ENCODE measurements around the gene NFIB. TPM values are rescaled to one million over a fixed set of nuclear protein-coding genes. Genes with fewer than 3 reads are reported as not detected.

Gene NFIB
- total and polyA plus RNA-seq, 2 donors = 20.8 to 217 TPM

DNA sequence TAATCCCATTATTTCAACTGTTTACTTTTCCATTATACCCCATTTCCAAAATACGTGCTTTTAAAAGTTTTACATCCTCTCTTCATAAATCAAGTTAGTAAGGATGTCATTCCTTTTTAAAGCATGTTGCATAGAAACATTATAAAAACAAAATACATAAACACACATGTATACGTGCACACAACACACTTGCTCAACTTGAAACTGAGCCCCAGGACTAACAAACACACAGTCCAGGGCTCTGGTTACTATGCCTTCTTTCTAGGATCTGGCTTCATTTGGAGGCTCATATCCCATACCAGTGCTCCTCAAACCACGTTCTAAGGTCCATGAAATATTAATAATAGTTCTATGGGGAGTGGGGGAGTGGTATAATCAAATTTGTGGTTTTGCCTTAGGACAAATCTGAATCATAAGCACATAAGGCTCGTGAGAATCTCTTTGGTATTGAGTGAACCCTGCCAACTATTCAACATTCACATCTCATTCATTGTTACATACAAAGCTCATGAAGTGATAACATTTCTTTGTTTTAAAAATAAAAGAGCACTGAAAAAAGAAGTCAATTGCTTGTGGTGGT is 55.2 kb downstream of the NFIB start:
- DNase-seq (ENCODE audit: extremely low spot score) = no peak
- peaks cover 2% of the 10 kb centered on the region for H3K36me3 ChIP-seq (ENCODE audit: insufficient read depth)
- no peak overlapping the region for H3K4me3 ChIP-seq (ENCODE audit: low read depth, low read length)
- H3K4me1 ChIP-seq (ENCODE audit: insufficient read depth) = no peaks in the 10 kb centered on the region
- H3K27ac ChIP-seq (ENCODE audit: low read depth) = no peak overlapping the region
- 22% methylated on average over 4 of the region's 4 CpGs for WGBS

DNA sequence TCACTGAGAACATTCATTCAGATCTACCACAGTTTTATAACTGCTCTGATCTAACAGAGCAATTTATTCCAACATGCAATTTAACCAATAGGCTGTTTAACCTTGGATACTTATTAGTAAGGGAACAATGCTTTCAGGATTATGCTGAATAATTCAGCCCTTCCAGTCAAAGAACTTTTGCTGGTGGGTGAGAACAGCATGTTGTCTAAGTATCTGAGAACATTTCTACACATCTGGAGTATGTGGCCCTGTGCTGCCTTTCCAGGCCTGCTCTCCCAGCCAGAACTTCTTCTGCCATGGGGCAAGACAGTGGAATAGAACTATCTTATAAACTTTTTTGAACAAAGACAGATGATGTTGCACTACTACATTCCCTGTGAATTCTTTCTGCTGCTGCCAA is 55.8 kb downstream of the NFIB start:
- no peak overlapping the region for H3K4me3 ChIP-seq (ENCODE audit: low read depth, low read length)
- peaks cover 2% of the 10 kb centered on the region for H3K36me3 ChIP-seq (ENCODE audit: insufficient read depth)
- no peak for DNase-seq (ENCODE audit: extremely low spot score)
- H3K27ac ChIP-seq (ENCODE audit: low read depth) = no peak overlapping the region
- no peaks in the 10 kb centered on the region for H3K4me1 ChIP-seq (ENCODE audit: insufficient read depth)

DNA sequence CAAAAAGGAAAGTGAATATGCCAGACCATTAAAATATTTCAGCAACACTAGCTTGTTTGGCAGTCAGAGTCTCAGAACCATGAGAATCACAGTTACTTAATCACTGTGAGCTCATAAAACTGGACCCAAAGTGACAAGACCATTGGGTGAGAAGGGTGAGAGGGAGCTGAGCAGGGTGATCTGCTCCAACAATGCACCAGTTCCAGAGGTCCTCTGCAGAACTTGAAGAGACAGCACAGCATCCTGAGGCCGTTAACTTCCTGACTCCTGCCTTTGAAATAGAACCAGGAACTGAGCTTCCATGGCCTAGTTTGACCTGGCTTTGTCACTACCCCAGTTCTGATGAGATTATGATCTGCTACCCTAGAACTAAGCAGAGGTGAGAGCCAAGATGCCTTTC is 57.4 kb downstream of the NFIB start:
- DNase-seq (ENCODE audit: extremely low spot score) = no peak
- Histone ChIP-seq H3K4me1 (ENCODE audit: insufficient read depth) (no peaks in the 10 kb centered on the region), H3K36me3 (ENCODE audit: insufficient read depth) (peaks cover 2% of the 10 kb centered on the region), H3K4me3 (ENCODE audit: low read depth, low read length) (no peak overlapping the region), H3K27ac (ENCODE audit: low read depth) (no peak overlapping the region)
- WGBS = 17% methylated on average over 1 of the region's 1 CpG

DNA sequence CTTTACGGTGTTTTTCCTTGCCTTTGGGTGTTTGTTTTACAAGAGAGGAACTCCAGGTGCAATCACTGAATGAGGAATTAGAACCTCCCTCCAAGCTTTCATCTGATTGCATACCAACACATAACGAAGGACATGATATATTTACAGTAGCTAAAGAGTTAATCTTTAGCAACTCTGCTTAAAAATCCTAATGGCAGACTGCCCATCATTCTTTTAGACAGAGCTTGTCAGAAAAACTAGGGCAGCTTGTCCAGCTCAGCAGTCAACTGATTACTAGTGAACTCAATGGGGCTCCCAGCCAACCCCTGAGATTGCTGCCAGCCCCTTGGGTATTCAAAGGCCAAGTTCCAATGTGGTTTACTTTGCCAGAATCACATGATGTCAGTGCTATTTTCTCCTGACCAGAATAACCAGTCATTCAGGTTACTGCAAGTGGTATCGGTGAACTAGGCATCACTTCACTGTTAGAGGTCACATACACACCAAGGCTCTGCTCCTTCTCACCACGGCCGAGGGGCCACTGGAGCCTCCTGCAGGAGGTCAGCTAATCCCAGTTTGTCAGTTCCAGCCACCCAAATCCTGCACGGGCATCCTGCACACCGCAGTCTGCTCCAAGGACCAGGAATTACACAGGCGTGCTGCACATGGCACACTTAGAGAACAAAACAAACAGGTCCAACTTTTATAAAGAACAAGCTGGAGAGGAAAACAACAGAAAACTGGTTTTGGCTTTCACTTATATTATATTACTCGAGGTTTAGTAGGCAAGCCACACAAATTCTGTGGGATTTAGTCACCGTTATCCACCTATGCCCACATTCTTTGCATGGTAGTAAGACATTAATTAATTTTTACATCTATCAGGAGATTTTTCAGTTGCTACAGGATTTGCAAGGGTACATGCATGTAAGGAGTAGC is 62.5 kb downstream of the NFIB start:
- H3K36me3 ChIP-seq (ENCODE audit: insufficient read depth) = peaks cover 2% of the 10 kb centered on the region
- peak; percentile 46 for DNase-seq (ENCODE audit: extremely low spot score)
- WGBS = 15% methylated on average over 10 of the region's 10 CpGs
- H3K4me3 ChIP-seq (ENCODE audit: low read depth, low read length) = no peak overlapping the region
- H3K27ac ChIP-seq (ENCODE audit: low read depth) = no peak overlapping the region
- no peaks in the 10 kb centered on the region for H3K4me1 ChIP-seq (ENCODE audit: insufficient read depth)

DNA sequence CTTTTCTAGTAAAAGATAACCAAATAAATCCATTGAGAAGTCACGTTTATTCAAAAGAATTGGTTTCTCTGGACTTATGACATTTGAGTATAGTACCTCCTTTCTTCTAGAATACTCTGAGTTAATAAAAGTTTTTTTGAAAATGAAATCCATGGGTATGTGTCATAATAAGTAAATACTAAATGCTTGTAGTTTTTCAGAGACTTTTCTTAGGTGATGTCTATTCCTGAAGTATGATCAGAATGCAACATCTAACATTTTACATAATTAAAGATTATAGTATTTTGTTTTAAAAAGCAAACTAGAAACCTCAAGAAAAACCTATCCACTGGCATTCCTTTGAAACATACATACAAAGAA is 63.2 kb downstream of the NFIB start:
- WGBS = 75% methylated on average over 1 of the region's 1 CpG
- H3K4me1 ChIP-seq (ENCODE audit: insufficient read depth) = no peaks in the 10 kb centered on the region
- H3K27ac ChIP-seq (ENCODE audit: low read depth) = no peak overlapping the region
- no peak for DNase-seq (ENCODE audit: extremely low spot score)
- H3K36me3 ChIP-seq (ENCODE audit: insufficient read depth) = peaks cover 2% of the 10 kb centered on the region
- H3K4me3 ChIP-seq (ENCODE audit: low read depth, low read length) = no peak overlapping the region

DNA sequence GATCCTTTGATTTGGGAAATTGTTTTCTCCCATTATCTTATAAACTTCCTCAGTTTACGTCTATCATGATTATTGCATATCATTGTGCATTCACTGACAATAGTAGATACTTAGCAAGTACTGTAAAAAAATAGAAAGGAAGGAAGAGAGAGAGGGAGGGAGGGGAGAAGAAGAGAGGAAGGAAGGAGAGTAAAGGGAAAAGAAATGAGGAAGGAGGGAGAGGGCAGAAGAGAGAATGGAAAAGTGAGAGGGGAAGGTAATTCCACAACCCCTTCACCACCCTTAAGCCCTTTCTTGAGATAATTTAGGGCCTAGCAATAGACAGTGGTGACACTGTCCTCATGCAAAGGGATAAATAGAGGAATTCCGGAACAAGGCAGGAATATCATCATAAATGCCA is 64.4 kb downstream of the NFIB start:
- no peak for DNase-seq (ENCODE audit: extremely low spot score)
- no peak overlapping the region for H3K27ac ChIP-seq (ENCODE audit: low read depth)
- 82% methylated on average over 2 of the region's 2 CpGs for WGBS
- no peaks in the 10 kb centered on the region for H3K4me1 ChIP-seq (ENCODE audit: insufficient read depth)
- no peak overlapping the region for H3K4me3 ChIP-seq (ENCODE audit: low read depth, low read length)
- no peaks in the 10 kb centered on the region for H3K36me3 ChIP-seq (ENCODE audit: insufficient read depth)

DNA sequence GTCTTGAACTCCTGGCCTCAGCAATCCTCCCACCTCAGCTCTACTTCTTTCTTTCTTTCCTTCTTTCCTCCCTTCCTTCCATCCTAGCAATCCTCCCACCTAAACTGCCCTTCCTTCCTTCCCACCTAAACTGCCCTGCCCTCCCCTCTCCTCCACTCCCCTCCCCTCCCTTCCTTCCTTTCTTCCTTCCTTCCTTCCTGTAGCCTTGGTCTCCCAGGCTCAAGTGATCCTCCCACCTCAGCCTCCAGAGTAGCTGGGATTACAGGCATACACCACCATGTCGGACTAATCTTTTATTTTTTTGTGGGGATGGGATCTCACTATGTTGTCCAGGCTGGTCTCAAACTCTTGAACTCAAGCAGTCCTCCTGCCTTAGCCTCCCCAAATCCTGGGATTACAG is 65.8 kb downstream of the NFIB start:
- Histone ChIP-seq H3K4me3 (ENCODE audit: low read depth, low read length) (no peak overlapping the region), H3K4me1 (ENCODE audit: insufficient read depth) (no peaks in the 10 kb centered on the region), H3K36me3 (ENCODE audit: insufficient read depth) (no peaks in the 10 kb centered on the region), H3K27ac (ENCODE audit: low read depth) (no peak overlapping the region)
- no peak for DNase-seq (ENCODE audit: extremely low spot score)
- WGBS = 98% methylated on average over 1 of the region's 1 CpG

DNA sequence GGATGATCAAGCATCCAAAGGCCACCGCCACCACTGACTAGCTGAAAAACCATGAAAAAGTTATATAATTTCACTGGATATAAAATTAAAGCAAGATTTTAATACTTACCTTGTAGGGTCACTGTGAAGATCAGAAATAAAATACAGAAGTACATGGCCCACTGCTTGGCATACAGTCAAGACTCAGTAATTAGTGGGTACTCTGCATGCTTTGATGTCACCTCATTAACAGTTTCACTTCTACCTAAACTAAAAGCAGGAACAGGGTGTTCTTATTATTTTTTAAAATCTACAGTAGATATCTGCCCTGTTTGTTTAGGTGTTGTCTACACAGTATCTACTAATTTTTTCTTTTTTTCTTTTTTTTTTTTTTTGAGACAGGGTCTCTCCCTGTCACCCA is 66.4 kb downstream of the NFIB start:
- no peaks in the 10 kb centered on the region for H3K36me3 ChIP-seq (ENCODE audit: insufficient read depth)
- no peak for DNase-seq (ENCODE audit: extremely low spot score)
- H3K27ac ChIP-seq (ENCODE audit: low read depth) = no peak overlapping the region
- H3K4me3 ChIP-seq (ENCODE audit: low read depth, low read length) = no peak overlapping the region
- H3K4me1 ChIP-seq (ENCODE audit: insufficient read depth) = no peaks in the 10 kb centered on the region
- WGBS = 100% methylated on average over 1 of the region's 1 CpG

DNA sequence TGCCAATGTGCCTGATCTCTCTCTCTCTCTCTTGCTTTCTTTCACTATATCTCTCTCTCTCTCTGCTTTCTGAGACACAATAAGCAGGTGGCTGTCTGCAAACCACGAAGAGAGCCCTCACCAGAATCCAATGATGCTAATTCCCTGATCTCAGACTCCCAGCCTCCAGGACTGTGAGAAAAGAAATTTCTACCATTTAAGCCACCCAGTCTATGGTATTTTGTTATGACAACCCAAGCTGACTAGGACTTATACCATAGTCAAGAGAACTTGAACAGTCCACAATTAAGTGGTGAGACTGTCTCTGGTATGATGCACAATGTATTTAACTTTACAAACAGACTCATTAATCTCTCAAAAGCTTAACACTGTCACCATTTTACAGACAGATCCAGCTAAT is 67.0 kb downstream of the NFIB start:
- no peaks in the 10 kb centered on the region for H3K36me3 ChIP-seq (ENCODE audit: insufficient read depth)
- H3K4me1 ChIP-seq (ENCODE audit: insufficient read depth) = no peaks in the 10 kb centered on the region
- WGBS = 51% methylated on average over 1 of the region's 1 CpG
- no peak for DNase-seq (ENCODE audit: extremely low spot score)
- no peak overlapping the region for H3K27ac ChIP-seq (ENCODE audit: low read depth)
- no peak overlapping the region for H3K4me3 ChIP-seq (ENCODE audit: low read depth, low read length)

DNA sequence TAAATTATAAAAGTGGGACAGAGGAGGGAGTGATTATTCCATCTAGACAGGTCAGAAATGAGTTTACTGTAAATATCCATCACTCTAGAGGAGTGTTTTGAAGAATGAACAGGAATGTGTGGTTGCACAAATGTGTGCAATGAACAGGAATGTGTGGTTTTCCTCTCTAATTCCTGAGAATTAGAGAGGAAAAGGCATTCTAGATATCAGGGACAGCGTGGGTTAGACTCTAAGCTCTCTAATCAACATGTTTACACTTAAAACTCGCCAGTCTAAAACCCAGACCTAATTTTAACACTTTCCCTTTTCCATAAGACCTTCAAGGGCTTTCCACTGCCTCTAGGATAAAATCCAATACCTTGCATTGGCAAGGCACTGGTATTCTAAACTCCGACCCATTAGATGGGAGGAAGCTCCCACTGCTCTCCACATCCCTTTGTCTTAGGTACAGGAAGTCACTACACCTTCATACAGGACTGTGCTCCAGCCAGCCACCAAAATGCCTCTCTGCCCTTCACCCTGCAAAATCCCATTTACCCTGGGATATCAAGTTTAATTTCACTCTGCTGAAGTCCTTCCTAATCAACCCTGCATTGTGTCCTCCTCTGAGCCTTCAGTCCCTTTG is 67.9 kb downstream of the NFIB start:
- Histone ChIP-seq H3K4me1 (ENCODE audit: insufficient read depth) (no peaks in the 10 kb centered on the region), H3K27ac (ENCODE audit: low read depth) (no peak overlapping the region), H3K36me3 (ENCODE audit: insufficient read depth) (no peaks in the 10 kb centered on the region), H3K4me3 (ENCODE audit: low read depth, low read length) (no peak overlapping the region)
- 55% methylated on average over 3 of the region's 3 CpGs for WGBS
- no peak for DNase-seq (ENCODE audit: extremely low spot score)

DNA sequence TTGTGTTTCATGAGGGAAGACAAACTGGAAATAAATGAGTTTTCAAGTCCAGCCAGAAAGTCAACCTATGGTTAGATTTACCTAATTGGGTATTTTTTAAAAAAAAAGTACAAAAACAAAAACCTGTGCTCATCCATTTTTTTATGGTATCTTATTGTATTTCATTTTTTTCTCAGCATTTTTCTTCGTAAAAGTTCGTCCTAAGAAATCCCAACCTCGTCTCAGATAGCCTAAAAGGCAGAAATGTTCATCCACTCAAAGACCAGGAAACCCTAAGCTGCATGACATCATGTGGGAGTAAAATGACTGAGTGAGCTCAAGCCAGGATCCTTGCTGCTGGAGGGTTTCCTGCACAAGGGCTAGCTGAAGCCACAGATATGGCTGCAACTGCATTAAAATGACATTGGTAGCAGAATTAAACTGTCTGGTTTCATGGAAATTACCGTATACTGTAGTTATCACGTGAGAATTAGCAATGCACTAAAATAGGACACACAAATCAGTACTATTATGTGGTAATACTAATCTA is 70.4 kb downstream of the NFIB start:
- WGBS = 79% methylated on average over 5 of the region's 5 CpGs
- H3K4me1 ChIP-seq (ENCODE audit: insufficient read depth) = no peaks in the 10 kb centered on the region
- no peaks in the 10 kb centered on the region for H3K36me3 ChIP-seq (ENCODE audit: insufficient read depth)
- no peak overlapping the region for H3K27ac ChIP-seq (ENCODE audit: low read depth)
- no peak overlapping the region for H3K4me3 ChIP-seq (ENCODE audit: low read depth, low read length)
- no peak for DNase-seq (ENCODE audit: extremely low spot score)

DNA sequence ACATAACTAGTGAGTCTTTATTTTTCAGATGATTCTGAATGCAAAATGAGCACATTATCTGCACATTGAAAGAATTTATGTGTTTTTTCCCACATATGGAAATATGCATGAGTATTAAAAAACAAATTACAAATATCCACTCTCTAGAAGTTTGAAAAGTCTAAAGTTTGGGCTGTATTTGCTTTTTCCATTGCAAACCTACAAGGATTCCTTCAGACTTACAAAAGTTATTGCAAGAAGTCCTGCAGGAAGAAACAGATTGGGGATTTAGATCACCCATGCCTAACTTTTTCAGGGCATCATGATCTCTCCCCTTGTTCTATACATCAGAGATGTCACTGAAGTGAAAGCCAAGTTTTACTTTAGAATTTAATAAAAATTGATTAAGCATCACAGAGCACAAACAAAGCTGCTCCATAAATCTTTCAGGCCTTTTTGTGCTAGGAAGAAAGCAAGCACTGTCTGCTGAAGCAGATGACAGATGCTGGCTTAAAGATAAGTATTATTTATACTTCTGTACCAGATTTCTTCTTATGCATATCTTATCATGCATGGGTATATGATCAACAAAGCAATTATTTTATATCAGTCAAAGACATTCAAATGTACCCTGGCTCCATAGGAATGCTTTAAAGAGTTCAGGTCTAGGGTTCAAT is 71.7 kb downstream of the NFIB start:
- no peak overlapping the region for H3K4me3 ChIP-seq (ENCODE audit: low read depth, low read length)
- no peaks in the 10 kb centered on the region for H3K4me1 ChIP-seq (ENCODE audit: insufficient read depth)

DNA sequence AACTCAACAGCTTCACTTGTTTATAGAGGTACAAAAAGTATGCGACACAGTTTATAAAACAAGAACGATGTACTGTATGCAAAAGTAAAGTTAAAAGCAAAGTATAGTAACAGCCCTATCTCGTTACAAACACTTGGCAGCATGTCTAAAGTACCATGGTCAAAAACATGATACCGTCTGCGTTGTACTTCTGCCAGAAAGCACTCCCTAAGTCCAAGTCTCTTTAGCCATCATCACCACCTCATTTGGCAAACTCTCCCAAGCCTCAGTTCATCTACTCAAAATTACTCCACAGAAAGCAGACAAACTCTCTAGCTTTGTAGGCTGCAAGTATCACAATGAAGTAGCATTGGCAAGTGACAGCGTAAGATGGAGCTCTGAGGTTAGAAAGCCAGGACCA is 73.4 kb downstream of the NFIB start:
- DNase-seq (ENCODE audit: extremely low spot score) = no peak
- Histone ChIP-seq H3K4me3 (ENCODE audit: low read depth, low read length) (no peak overlapping the region), H3K36me3 (ENCODE audit: insufficient read depth) (no peaks in the 10 kb centered on the region), H3K4me1 (ENCODE audit: insufficient read depth) (no peaks in the 10 kb centered on the region), H3K27ac (ENCODE audit: low read depth) (no peak overlapping the region)
- 33% methylated on average over 6 of the region's 6 CpGs for WGBS

More for the DNA sequence above, 71.7 kb downstream of the NFIB start:
- H3K36me3 ChIP-seq (ENCODE audit: insufficient read depth) = no peaks in the 10 kb centered on the region
- no peak overlapping the region for H3K27ac ChIP-seq (ENCODE audit: low read depth)
- DNase-seq (ENCODE audit: extremely low spot score) = no peak

Measured in urinary bladder (tissue), 4 donors.